Choroid plexus epithelial cell (primary cell): ENCODE results near the gene FBN2.

Experiments
- DNase-seq: peaks from one replicate; pipeline ENCODE4 v3.0.0-alpha.2; 2010; ENCODE audit warnings: low read depth
- H3K4me3 ChIP-seq: 2 replicates; pipeline ENCODE4 v1.5.1; 2011; ENCODE audit warnings: low read depth, mild to moderate bottlenecking, control low read depth, low read length, moderate library complexity
- CTCF ChIP-seq: conservative IDR thresholded peaks from 2 replicates; pipeline ENCODE4 v1.5.1; 2011; ENCODE audit warnings: low read depth, mild to moderate bottlenecking, control low read depth, inconsistent platforms, low read length, moderate library complexity

FBN2 gene

GRCh38 chr5:128413356-128413755, 124.7 kb downstream of the FBN2 start:
- H3K4me3 ChIP-seq = no peak overlapping the region
- peak; percentile 75 for DNase-seq
- TF ChIP-seq CTCF = no peak

GRCh38 chr5:128412145-128412930, 125.7 kb downstream of the FBN2 start:
- no peak for DNase-seq
- TF ChIP-seq CTCF = peak; percentile 17
- H3K4me3 ChIP-seq = no peak overlapping the region

- DNase-seq = no peak
- no peak overlapping the region for H3K4me3 ChIP-seq
- TF ChIP-seq CTCF = no peak
These were observed 128.8 kb downstream of the FBN2 start for GRCh38 chr5:128409166-128409800.

GRCh38 chr5:128408622-128409021, 129.4 kb downstream of the FBN2 start:
- no peak overlapping the region for H3K4me3 ChIP-seq
- DNase-seq = peak; percentile 46
- no peak for TF ChIP-seq CTCF

GRCh38 chr5:128407944-128408343, 130.1 kb downstream of the FBN2 start:
- H3K4me3 ChIP-seq = no peak overlapping the region
- DNase-seq = no peak
- no peak for TF ChIP-seq CTCF

- TF ChIP-seq CTCF = no peak
- no peak overlapping the region for H3K4me3 ChIP-seq
- DNase-seq = peak; percentile 20
These were observed 131.2 kb downstream of the FBN2 start for GRCh38 chr5:128406803-128407202.

GRCh38 chr5:128405159-128405558, 132.9 kb downstream of the FBN2 start:
- TF ChIP-seq CTCF = no peak
- no peak for DNase-seq
- H3K4me3 ChIP-seq = no peak overlapping the region
